ENCODE data around the gene RASSF4. TPM values are rescaled to one million over a fixed set of nuclear protein-coding genes. Genes with fewer than 3 reads are reported as not detected.
"Not testable (repeated sequence)": the region's sequence is repeated elsewhere in the genome, so short reads cannot be mapped to it uniquely, and the experiment has no call there.

Gene RASSF4
- total RNA-seq, 1 donor from 2014 or later: 0.23 TPM

DNA sequence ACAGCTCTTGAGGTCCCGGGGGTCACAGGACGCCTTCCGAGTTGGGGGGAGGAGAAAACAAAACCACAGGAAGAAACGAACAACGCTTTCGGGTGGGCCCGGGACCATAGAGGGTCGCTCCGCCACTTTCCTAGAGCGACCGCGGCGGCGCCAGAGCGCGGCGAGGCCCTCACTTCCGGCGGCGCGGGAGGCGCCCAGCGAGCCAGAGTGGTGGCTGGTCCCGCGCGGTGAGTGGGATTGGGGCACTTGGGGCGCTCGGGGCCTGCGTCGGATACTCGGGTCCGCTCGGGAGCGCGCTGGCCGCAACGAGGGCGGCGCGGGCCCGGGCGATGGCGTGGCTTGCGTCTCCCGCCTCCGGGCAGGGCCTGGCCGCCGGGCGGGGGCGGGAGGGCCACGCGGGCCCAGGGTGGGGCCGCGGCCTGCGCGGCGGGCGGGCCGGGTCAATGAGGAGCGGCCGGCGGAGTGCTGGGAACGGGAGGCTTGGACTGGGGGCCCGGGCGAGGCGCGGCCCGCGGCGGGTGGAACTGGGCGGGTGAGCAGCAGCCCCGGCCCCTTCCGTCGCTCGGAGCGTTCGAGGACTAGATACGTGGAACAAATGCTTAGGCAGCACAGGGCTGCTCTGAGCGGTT lies 41.3 kb downstream of the RASSF4 start, which contains the start of gene ZNF22:
TSS of gene ZNF22 (plus strand) at position 172 of the 629 bp plus-strand sequence. CDS start 2,446 bp downstream, outside the sequence.
- intact Hi-C loops (cut with micrococcal nuclease): loop anchor here (1.0 to 10.0 kb wide), 4 partner anchors 26 to 674 kb away; partner anchors contain the start of genes RASSF4 and ZFAND4

DNA sequence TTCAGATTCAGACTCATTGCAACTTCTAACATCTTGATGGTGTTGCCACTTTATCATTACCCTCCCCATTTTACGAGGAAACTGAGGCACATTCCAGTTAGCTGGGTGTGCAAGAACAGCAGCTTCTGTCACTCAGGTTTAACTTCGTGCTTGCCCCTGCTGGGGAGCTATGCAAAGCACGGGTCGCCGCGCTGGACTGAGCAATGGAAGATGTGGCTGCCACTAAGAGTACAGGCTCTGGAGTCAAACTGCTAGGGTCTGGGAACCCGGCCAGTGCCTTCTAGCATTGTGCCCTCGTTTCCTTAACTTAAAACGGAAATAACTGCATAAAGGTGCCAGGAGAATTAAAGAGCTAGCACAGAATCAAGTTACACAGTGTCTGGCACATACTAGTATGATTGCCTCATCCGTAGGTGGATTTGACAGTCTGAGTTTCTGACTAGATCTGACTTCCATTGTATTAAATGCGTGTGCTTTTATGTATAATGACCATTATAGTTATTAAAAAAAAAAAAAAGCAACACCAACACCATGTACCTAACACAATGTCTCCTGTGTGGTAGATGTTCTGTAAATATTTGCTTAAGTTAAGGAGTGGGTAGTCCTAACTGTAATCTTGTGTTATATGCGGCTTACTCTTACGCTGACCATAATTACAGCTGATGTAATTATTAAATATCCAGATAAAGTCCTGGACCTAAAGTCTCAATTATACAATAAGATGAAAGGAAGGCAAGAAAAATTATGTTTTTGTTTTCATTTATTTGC lies 42.0 kb downstream of the RASSF4 start:
- intact Hi-C loops (cut with micrococcal nuclease): loop anchor here (1.0 to 10.0 kb wide), 4 partner anchors 27 to 673 kb away; partner anchors contain the start of genes RASSF4 and ZFAND4

GRCh38 chr10:45003432-45004000 lies 43.9 kb downstream of the RASSF4 start:
- intact Hi-C loops (cut with micrococcal nuclease): loop anchor here (10.0 kb wide), 2 partner anchors 421 to 671 kb away; partner anchors contain the start of gene ZFAND4

GRCh38 chr10:45004661-45005060 lies 45.1 kb downstream of the RASSF4 start:
- intact Hi-C loops (cut with micrococcal nuclease): loop anchor here (10.0 kb wide), 2 partner anchors 420 to 670 kb away; partner anchors contain the start of gene ZFAND4

- intact Hi-C loops (cut with micrococcal nuclease): loop anchor here (10.0 kb wide), 2 partner anchors 420 to 670 kb away; partner anchors contain the start of gene ZFAND4
Observed at GRCh38 chr10:45005284-45005683, 45.7 kb downstream of the RASSF4 start.

DNA sequence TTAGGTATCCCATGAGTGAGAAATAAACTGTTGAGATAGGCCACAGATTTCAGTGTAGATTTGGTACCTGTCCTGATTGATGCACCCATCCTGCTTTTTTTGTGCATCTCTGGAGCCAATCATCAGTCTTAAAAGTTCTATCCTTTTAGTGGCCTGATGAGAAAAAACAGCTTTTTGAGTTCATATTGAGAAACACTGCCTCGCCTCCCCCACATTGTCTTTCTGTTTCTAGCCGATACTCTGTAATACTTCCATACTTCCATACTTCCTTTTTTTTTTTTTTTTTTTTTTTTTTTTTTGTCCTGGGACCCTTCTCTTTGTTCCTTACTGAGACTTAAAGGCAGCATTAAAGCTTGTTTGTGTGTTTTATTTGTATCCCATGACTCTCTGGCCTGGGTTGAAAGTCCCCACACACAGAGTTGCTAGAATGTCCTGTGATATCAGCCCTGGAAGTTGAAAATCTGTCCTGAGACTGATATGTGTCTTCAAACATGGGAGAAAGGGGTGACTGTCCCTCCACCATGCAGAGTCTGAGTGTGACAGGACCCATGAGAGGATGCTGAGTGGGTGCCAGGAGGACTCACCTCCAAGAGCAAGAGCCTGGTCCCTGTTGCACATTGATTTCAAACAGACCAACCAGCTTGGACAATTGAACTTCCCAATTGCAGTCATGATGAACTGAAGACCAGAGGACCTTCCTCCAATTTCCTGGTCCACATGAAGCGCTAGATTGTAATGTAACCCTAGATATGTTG lies 46.9 kb downstream of the RASSF4 start:
- intact Hi-C loops (cut with micrococcal nuclease): loop anchor here (10.0 kb wide), 2 partner anchors 418 to 668 kb away; partner anchors contain the start of gene ZFAND4

DNA sequence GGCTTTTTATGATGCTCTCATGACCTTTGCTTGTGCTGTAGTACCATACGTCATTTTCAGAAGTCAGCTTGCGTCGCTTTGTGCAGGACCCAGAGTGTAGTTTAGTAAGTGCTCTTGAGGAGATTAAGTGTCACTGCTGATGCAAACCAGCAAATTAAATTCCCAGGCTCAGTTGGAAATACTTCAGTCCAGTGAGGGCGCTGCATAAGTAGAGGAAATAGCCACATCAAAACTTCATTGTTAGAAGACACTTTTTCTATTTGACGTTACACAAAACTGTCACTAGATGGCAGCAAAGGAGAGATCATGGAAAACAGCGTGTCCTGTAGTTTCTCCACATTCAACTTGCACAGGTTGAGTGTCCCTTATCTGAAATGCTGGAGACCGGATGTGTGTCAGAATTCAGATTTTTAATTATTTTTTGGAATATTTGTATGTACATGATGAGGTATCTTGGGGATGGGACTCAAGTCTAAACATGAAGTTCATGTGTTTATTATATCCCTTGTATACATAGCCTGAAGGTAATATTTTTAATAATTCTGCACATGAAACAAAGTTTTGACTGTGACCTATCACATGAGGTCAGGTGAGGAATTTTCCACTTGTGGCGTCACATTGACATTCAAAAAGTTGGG lies 49.0 kb downstream of the RASSF4 start:
- intact Hi-C loops (cut with micrococcal nuclease): loop anchor here (2.0 to 10.0 kb wide), 4 partner anchors 76 to 666 kb away; partner anchors contain the start of gene ZFAND4

DNA sequence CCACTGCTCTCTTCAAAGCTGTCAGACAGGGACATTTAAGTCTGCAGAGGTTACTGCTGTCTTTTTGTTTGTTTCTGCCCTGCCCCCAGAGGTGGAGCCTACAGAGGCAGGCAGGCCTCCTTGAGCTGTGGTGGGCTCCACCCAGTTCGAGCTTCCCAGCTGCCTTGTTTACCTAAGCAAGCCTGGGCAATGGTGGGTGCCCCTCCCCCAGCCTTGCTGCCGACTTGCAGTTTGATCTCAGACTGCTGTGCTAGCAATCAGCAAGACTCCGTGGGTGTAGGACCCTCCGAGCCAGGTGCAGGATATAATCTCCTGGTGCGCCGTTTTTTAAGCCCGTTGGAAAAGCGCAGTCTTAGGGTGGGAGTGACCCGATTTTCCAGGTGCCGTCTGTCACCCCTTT lies 55.0 kb downstream of the RASSF4 start:
- intact Hi-C loops (cut with micrococcal nuclease): not testable (repeated sequence)

- intact Hi-C loops (cut with micrococcal nuclease): no loop called here
Observed at GRCh38 chr10:45015590-45015989, 56.0 kb downstream of the RASSF4 start.

DNA sequence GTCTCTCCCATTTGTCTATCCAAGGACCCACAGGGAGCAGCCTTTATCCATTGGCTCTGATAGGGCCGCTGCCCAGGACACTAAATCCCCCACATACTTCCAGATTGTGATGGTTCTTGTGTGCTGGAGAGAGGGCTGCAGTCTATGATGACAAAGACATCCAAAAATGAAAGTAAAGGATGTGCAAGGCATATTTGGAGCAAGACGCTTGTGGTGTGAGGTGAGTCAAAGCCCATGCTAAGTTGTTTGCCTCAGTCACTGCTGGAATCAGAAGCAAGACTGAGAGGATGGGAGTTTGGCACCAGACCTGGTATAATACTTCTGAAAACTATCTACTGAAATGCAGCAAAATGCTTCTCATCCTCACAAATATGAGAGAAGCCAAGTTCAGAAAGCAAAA lies 63.8 kb downstream of the RASSF4 start:
- intact Hi-C loops (cut with micrococcal nuclease): no loop called here

DNA sequence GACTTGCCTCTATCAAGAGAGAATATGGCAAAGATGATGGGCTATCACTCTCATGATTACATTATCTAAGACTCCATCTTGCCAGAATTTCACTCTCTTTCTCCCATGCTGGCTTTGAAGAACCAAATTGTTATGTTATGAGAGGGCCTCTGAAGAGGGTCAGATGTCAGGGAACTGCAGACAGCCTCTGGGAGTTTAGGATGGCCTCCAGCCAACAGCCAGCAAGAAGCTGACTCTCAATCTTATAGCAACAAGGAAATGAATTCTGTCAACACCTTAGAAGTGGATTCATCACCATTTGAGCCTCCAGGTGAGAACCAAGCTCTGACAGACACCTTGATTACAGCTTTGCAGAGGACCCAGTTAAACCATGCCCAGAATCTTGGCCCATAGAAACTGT lies 74.7 kb downstream of the RASSF4 start:
- intact Hi-C loops (cut with micrococcal nuclease): no loop called here

DNA sequence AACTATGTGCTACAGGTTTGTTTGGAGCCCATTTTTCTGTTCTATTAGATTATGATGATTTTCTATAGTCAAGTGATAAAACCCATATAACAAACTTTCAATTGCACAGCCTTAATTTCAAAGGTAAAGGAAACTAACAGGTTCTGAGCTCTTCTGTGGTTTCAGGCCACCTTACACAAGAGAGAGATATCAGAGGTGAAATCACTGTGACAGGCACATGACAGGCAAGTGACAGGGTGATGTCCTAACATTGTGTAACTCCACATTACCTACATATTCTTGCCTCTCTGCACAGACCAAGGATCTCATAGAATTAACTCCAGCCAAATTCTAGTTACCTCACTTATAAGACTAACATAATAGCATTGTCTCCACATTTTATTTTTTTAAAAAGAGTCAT lies 76.1 kb downstream of the RASSF4 start:
- intact Hi-C loops (cut with micrococcal nuclease): no loop called here

DNA sequence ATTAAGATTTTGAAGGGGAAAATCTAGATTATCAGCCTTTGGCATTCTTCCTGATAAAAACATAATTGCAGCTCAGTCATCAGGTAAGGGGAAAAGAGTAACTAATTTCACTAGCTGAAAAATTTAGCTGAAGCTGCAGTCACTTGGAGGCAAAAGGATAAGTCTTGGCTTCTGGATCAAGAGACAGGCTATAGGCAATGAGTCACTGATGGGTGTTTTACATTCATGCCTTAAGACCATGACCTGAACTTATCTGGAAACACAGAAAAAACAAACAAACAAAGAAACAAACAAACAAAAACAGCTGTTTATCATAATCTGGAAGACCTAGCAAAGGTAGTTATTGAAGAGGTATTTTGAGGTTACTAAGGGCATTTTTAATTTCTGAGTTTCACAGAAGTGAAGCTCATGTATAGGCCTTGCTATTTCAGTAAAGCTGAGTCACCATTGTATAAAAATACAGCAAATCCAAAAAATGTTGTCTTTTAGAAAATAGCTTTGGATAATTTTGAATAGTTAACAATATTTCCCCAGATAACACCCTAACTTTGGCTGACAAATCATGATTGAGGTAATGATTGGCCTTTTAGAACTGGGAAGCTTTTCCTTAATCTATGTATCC lies 81.4 kb downstream of the RASSF4 start:
- intact Hi-C loops (cut with micrococcal nuclease): no loop called here

DNA sequence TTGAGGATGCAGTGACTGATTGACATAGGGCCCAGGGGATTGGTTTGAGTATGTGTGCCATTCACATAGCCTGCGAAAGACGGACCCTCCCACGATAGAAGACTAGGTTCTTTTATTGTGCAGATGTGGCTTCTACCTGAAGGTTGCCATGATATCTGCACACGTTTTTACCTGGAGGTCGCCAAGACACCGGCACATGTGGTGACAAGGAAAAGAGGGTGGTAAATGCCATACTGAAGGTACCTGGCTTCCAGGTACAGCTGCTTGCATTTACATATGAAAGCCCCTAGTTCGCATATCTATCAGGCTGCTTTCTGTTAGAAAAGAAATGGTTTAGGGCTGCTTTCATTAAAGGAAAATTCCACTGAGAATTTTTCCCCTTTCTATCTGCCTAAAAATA lies 84.7 kb downstream of the RASSF4 start:
- intact Hi-C loops (cut with micrococcal nuclease): no loop called here

Other genes starting within 250 kb of the RASSF4 start
- not detected in 2 replicates for gene TMEM72, start 48.5 kb upstream of the RASSF4 start, total RNA-seq
- gene DEPP1, start 19.0 kb downstream of the RASSF4 start, total RNA-seq: 1.7 TPM in 2 replicates
- 32.4 and 34.8 TPM in 2 replicates for gene ZNF22, start 41.1 kb downstream of the RASSF4 start, total RNA-seq

Measured in T-helper 2 cell treated with Interferon-gamma antibody and Interleukin-4, amounts not matched to agents 100 ng/mL and 5 ng/mL, for 36 hours (primary cell).